OCI-LY1 (cell line): Measurements from ENCODE around the gene NAPG.

Source experiments
- EZH2 ChIP-seq: fragments of 200-600 bp; sonication (generic), shearing (Covaris generic); IDR thresholded peaks from 2 replicates; pipeline ENCODE4 v1.8.0; 2017; ENCODE audit warnings: borderline replicate concordance, mixed run types, mild to moderate bottlenecking, antibody characterized with exemption, low read length, moderate library complexity, mixed read lengths
- TF ChIP-seq, protein P1 (sequence below): fragments of 200-600 bp; sonication (generic), shearing (Covaris generic); IDR thresholded peaks from 2 replicates; pipeline ENCODE4 v1.5.1; 2017; ENCODE audit warnings: mild to moderate bottlenecking, antibody characterized with exemption, low read length, moderate library complexity, mixed read lengths

- TF ChIP-seq, protein P1, sequence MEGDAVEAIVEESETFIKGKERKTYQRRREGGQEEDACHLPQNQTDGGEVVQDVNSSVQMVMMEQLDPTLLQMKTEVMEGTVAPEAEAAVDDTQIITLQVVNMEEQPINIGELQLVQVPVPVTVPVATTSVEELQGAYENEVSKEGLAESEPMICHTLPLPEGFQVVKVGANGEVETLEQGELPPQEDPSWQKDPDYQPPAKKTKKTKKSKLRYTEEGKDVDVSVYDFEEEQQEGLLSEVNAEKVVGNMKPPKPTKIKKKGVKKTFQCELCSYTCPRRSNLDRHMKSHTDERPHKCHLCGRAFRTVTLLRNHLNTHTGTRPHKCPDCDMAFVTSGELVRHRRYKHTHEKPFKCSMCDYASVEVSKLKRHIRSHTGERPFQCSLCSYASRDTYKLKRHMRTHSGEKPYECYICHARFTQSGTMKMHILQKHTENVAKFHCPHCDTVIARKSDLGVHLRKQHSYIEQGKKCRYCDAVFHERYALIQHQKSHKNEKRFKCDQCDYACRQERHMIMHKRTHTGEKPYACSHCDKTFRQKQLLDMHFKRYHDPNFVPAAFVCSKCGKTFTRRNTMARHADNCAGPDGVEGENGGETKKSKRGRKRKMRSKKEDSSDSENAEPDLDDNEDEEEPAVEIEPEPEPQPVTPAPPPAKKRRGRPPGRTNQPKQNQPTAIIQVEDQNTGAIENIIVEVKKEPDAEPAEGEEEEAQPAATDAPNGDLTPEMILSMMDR, result no peak
- no peak for TF ChIP-seq EZH2
Observed at GRCh38 chr18:10533111-10533510, 7.3 kb downstream of the NAPG start.
